ENCODE data around the gene HIGD1B. TPM values are rescaled to one million over a fixed set of nuclear protein-coding genes. Genes with fewer than 3 reads are reported as not detected.

HIGD1B gene
- not detected in 2 replicates for total RNA-seq

DNA sequence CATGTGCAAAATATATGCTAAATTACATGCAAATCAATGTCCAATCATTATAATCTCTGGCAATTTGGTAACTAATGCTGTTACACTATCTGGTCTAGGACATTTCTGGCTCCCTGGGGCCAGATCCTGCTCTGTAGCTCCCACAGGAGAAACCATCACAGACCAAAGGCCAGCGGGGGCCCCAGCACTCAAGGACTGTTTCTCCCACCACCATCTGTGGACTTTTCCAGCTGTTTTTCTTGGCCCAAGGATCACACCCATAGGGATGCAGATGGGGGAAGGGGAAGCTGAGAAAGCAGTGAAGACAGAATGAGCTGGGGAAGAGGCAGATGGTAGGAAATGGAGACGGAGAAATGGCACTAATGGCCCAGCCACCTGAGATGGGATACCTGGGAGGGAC lies at the start of gene HIGD1B:
Gene HIGD1B, plus strand, starts transcription at position 298 of the 400 bp plus-strand sequence. CDS start 270 bp downstream, outside the sequence.

DNA sequence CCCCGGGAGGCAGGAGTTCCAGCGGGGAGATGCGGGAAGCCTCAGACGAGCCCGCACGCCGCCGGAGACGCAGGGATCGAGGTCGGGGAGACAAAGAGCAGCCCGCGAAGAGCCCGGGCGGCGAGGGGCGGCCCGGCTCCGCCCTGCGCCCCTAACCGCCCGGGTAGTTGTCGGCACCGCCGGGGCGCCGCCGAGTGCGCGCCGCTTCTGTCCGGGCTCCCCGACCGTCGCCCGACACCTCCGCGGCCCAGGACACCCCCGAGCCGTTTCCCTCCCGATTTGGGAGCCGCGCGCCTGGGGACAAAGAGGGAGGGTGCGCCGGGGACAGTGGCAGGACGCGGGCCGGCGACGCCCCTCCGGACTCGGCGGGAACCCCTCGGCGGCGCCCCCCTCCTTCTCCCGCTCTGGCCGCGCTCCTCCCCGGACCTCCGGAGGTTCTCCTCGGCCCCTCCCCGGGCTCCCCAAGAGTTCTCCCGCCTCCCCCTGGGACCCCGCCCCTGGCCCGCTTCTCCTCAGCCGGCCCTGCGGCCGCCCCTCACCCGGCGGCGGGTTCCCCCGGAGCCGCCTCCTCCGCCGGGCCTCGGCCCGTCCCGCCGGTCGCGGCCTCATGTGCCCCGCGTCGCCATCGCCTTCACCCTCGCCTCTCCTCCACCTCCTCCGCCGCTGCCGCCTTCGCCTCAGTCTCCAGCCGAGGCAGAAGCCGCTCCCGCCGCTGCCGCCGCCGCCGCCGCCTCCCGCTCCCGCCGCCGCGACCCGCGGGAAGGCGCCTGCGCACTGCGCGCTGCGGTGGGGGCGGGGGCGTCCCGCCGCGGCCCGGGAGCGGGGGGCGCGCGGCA lies 17.9 kb upstream of the HIGD1B start, which contains the start of gene GJC1:
Gene GJC1, minus strand, starts transcription at position 765 of the 836 bp plus-strand sequence. CDS start 24,470 bp downstream, outside the sequence.

DNA sequence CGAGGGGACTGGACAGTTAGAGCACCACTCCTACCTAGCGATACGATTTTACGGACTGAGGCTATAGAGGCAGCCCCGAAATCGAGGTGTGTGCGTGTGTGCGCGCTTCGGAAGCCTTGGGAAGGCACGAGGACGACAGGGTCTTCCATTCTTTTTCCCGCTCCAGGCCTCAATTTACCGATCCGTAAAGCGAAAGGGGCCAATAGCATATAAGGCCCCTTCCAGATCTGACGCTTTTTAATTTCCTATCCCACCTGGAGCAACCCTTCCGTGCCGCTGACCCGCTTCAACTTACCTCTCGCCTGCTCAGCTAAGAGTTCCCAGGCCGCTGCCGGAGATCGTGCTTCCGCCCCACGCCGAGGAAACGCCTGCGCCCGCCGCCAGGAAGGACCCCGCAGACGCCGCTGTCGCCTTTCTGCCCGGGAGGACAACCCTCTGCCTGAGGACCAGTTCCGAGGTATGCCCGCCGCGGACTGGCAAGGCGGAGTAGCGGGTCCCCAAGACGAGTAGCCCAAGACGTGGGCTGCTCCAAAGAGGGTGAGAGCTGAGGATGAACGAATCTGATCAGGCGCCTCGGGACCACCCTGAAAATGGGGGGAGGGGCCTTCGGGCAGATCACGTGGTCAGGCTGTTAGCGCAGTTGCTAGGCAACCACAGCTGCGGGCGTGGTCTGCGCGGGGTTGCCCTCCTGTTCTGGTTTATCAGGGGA lies 51.5 kb downstream of the HIGD1B start, which contains the start of gene EFTUD2:
Gene EFTUD2, minus strand, starts transcription at position 372 of the 709 bp plus-strand sequence. CDS start 4,924 bp downstream, outside the sequence.

Other genes with a start within 250 kb of the HIGD1B start
- gene MEIOC, start 191.4 kb upstream of the HIGD1B start, total RNA-seq: under 0.01 TPM in 1 of 2 replicates, not detected in the other
- 24.9 and 38.3 TPM in 2 replicates for gene CCDC43, start 158.1 kb upstream of the HIGD1B start, total RNA-seq
- gene DBF4B, start 139.2 kb upstream of the HIGD1B start, total RNA-seq: 2.0 and 2.7 TPM in 2 replicates
- 0.32 and 0.60 TPM in 2 replicates for gene ADAM11, start 88.9 kb upstream of the HIGD1B start, total RNA-seq
- gene GJC1, start 17.6 kb upstream of the HIGD1B start, total RNA-seq: 10.2 and 12.6 TPM in 2 replicates
- 68.9 and 75.3 TPM in 2 replicates for gene EFTUD2, start 51.6 kb downstream of the HIGD1B start, total RNA-seq
- 0.16 and 0.17 TPM in 2 replicates for gene GFAP, start 67.6 kb downstream of the HIGD1B start, total RNA-seq
- 0.32 and 0.77 TPM in 2 replicates for gene KIF18B, start 99.9 kb downstream of the HIGD1B start, total RNA-seq
- gene C1QL1, start 120.4 kb downstream of the HIGD1B start, total RNA-seq: 0.32 and 1.1 TPM in 2 replicates
- 30.9 and 39.3 TPM in 2 replicates for gene DCAKD, start 203.7 kb downstream of the HIGD1B start, total RNA-seq
- gene NMT1, start 213.4 kb downstream of the HIGD1B start, total RNA-seq: 55.5 and 80.2 TPM in 2 replicates

Measured in bronchial smooth muscle cell (primary cell).